ENCODE measurements around the gene PRMT1.
A peak's percentile ranks its signal among the peaks of the same experiment; 100 is the strongest.

PRMT1 gene

GRCh38 chr19:49651820-49652550 lies 25.1 kb upstream of the PRMT1 start:
- FAIRE-seq = no peak

- FAIRE-seq = no peak
Measured at GRCh38 chr19:49652551-49653465, 24.3 kb upstream of the PRMT1 start.

GRCh38 chr19:49653466-49653806 lies 23.6 kb upstream of the PRMT1 start:
- no peak for FAIRE-seq

- no peak for FAIRE-seq
Measured at GRCh38 chr19:49654581-49654980, 22.5 kb upstream of the PRMT1 start.

GRCh38 chr19:49655570-49656455 lies 21.3 kb upstream of the PRMT1 start:
- no peak for FAIRE-seq

- no peak for FAIRE-seq
Measured at GRCh38 chr19:49656456-49657109, 20.5 kb upstream of the PRMT1 start.

GRCh38 chr19:49657493-49658138 lies 19.5 kb upstream of the PRMT1 start:
- FAIRE-seq = no peak

GRCh38 chr19:49658139-49658517 lies 18.9 kb upstream of the PRMT1 start:
- FAIRE-seq = no peak

- FAIRE-seq = no peak
Measured at GRCh38 chr19:49658566-49659442, 18.3 kb upstream of the PRMT1 start.

- no peak for FAIRE-seq
Measured at GRCh38 chr19:49660338-49660961, 16.6 kb upstream of the PRMT1 start.

GRCh38 chr19:49662011-49662410 lies 15.1 kb upstream of the PRMT1 start:
- FAIRE-seq = no peak

- no peak for FAIRE-seq
Measured at GRCh38 chr19:49663224-49663623, 13.8 kb upstream of the PRMT1 start.

GRCh38 chr19:49664171-49665035 lies 12.7 kb upstream of the PRMT1 start:
- no peak for FAIRE-seq

- FAIRE-seq = no peak
Measured at GRCh38 chr19:49665036-49665350, 12.1 kb upstream of the PRMT1 start.

- peak; percentile 88 for FAIRE-seq
Measured at GRCh38 chr19:49665351-49666119, 11.5 kb upstream of the PRMT1 start, which contains the start of the genes BCL2L12 and IRF3. Gene BCL2L12 (plus strand): TSS chr19:49665933. CDS start chr19:49666693, 760 bp downstream. Gene IRF3 (minus strand): TSS chr19:49665857. CDS start chr19:49664838, 1,019 bp downstream.

- FAIRE-seq = no peak
Measured at GRCh38 chr19:49666120-49666444, 11.0 kb upstream of the PRMT1 start.

GRCh38 chr19:49667473-49667872 lies 9.6 kb upstream of the PRMT1 start:
- no peak for FAIRE-seq

GRCh38 chr19:49669516-49669915 lies 7.6 kb upstream of the PRMT1 start:
- no peak for FAIRE-seq

Data from TTC549 (cell line).